HG03469 (cell line): ENCODE measurements around the gene ZNF578.
"Not testable (repeated sequence)": the region's sequence is repeated elsewhere in the genome, so short reads cannot be mapped to it uniquely, and the experiment has no call there.

ENCODE experiments used
- ATAC-seq: cut with Tn5 transposase; IDR thresholded peaks from one replicate; pipeline ENCODE4 v1.9.1; 2021; ENCODE audit warnings: mild to moderate bottlenecking, moderate library complexity, moderate number of reproducible peaks; ENCODE audit not compliant: unreplicated experiment

ZNF578 gene

GRCh38 chr19:52453324-52454094 is at the start of gene ZNF578:
ZNF578 (plus strand) TSS chr19:52453553; CDS start chr19:52501846, 48,293 bp downstream.
- no peak for ATAC-seq

- ATAC-seq: no peak
Measured at GRCh38 chr19:52410276-52410675, 43.1 kb upstream of the ZNF578 start.

- ATAC-seq: no peak
Measured at GRCh38 chr19:52415711-52416110, 37.6 kb upstream of the ZNF578 start.

- ATAC-seq: no peak
Measured at GRCh38 chr19:52428937-52429336, 24.4 kb upstream of the ZNF578 start, which contains the start of gene ZNF534. ZNF534 (plus strand) TSS chr19:52429148; CDS start chr19:52431475, 2,327 bp downstream.

- ATAC-seq: no peak
Measured at GRCh38 chr19:52442179-52442578, 11.2 kb upstream of the ZNF578 start.

- ATAC-seq: no peak
Measured at GRCh38 chr19:52444506-52444905, 8.8 kb upstream of the ZNF578 start.

GRCh38 chr19:52451241-52451640 is 2.1 kb upstream of the ZNF578 start:
- ATAC-seq: no peak

GRCh38 chr19:52464798-52465470 is 11.6 kb downstream of the ZNF578 start:
- ATAC-seq: no peak

- ATAC-seq: no peak
Measured at GRCh38 chr19:52473655-52474350, 20.4 kb downstream of the ZNF578 start.

- no peak for ATAC-seq
Measured at GRCh38 chr19:52474351-52475127, 21.2 kb downstream of the ZNF578 start.

- ATAC-seq: not testable (repeated sequence)
Measured at GRCh38 chr19:52484111-52484743, 30.9 kb downstream of the ZNF578 start.

GRCh38 chr19:52485064-52485463 is 31.7 kb downstream of the ZNF578 start:
- not testable (repeated sequence) for ATAC-seq

GRCh38 chr19:52485561-52486240 is 32.3 kb downstream of the ZNF578 start:
- ATAC-seq: not testable (repeated sequence)

GRCh38 chr19:52492201-52492993 is 39.0 kb downstream of the ZNF578 start:
- ATAC-seq: no peak

GRCh38 chr19:52492994-52493470 is 39.7 kb downstream of the ZNF578 start:
- no peak for ATAC-seq

- no peak for ATAC-seq
Measured at GRCh38 chr19:52494518-52494917, 41.2 kb downstream of the ZNF578 start.

GRCh38 chr19:52498571-52498970 is 45.2 kb downstream of the ZNF578 start:
- ATAC-seq: no peak

GRCh38 chr19:52500474-52500873 is 47.1 kb downstream of the ZNF578 start:
- ATAC-seq: not testable (repeated sequence)

- ATAC-seq: not testable (repeated sequence)
Measured at GRCh38 chr19:52500991-52501390, 47.6 kb downstream of the ZNF578 start.
